Fibroblast of peridontal ligament (primary cell): ENCODE data around the gene RASAL2.
"Not testable (repeated sequence)": the region's sequence is repeated elsewhere in the genome, so short reads cannot be mapped to it uniquely, and the experiment has no call there.

Experiments used
- DNase-seq: peaks from one replicate; pipeline ENCODE4 v3.0.0-alpha.2; 2010; ENCODE audit errors: extremely low read depth

Gene RASAL2

GRCh38 chr1:178388418-178389145, 294.7 kb downstream of the RASAL2 start:
- DNase-seq = peak; percentile 73

- DNase-seq = peak; percentile 49
Observed at GRCh38 chr1:178389441-178389840, 295.5 kb downstream of the RASAL2 start.

- DNase-seq = not testable (repeated sequence)
Observed at GRCh38 chr1:178390280-178390679, 296.4 kb downstream of the RASAL2 start.

- no peak for DNase-seq
Observed at GRCh38 chr1:178393370-178393769, 299.5 kb downstream of the RASAL2 start.

GRCh38 chr1:178396789-178397188, 302.9 kb downstream of the RASAL2 start:
- DNase-seq = no peak

- peak; percentile 45 for DNase-seq
Observed at GRCh38 chr1:178397678-178398077, 303.8 kb downstream of the RASAL2 start.

GRCh38 chr1:178399177-178399728, 305.3 kb downstream of the RASAL2 start:
- DNase-seq = no peak

- DNase-seq = no peak
Observed at GRCh38 chr1:178405137-178405536, 311.2 kb downstream of the RASAL2 start.

- DNase-seq = no peak
Observed at GRCh38 chr1:178407215-178407614, 313.3 kb downstream of the RASAL2 start.

- DNase-seq = no peak
Observed at GRCh38 chr1:178407655-178408054, 313.8 kb downstream of the RASAL2 start.

GRCh38 chr1:178408871-178409270, 315.0 kb downstream of the RASAL2 start:
- no peak for DNase-seq

- no peak for DNase-seq
Observed at GRCh38 chr1:178409541-178409940, 315.6 kb downstream of the RASAL2 start.

- no peak for DNase-seq
Observed at GRCh38 chr1:178411756-178412399, 318.0 kb downstream of the RASAL2 start.

GRCh38 chr1:178412400-178412770, 318.5 kb downstream of the RASAL2 start:
- DNase-seq = no peak

- peak; percentile 18 for DNase-seq
Observed at GRCh38 chr1:178417858-178418257, 324.0 kb downstream of the RASAL2 start.

- DNase-seq = no peak
Observed at GRCh38 chr1:178418284-178418955, 324.5 kb downstream of the RASAL2 start.

GRCh38 chr1:178434360-178434759, 340.5 kb downstream of the RASAL2 start:
- no peak for DNase-seq

- DNase-seq = no peak
Observed at GRCh38 chr1:178434899-178435435, 341.1 kb downstream of the RASAL2 start.

- DNase-seq = no peak
Observed at GRCh38 chr1:178436899-178437298, 343.0 kb downstream of the RASAL2 start.

- peak; percentile 30 for DNase-seq
Observed at GRCh38 chr1:178438432-178438831, 344.5 kb downstream of the RASAL2 start.

GRCh38 chr1:178442925-178443324, 349.0 kb downstream of the RASAL2 start:
- DNase-seq = no peak

GRCh38 chr1:178450871-178451270, 357.0 kb downstream of the RASAL2 start:
- DNase-seq = peak; percentile 8
